Kidney (tissue), 14 donors: ENCODE data around the gene ARHGEF6. TPM values are rescaled to one million over a fixed set of nuclear protein-coding genes. Genes with fewer than 3 reads are reported as not detected.

Experiments used
- DNase-seq, 5 donors: peaks; one replicate each; pipeline ENCODE4 v3.0.0-alpha.2; 2013 to 2020
- FAIRE-seq: peaks from 2 replicates; lab custom pipeline; 2012; peaks lifted over from hg19 to GRCh38; lab: Jason Lieb, UNC
- H3K27ac ChIP-seq, 2 donors: one replicate each; pipeline ENCODE4 v1.7.0; 2013; ENCODE audit warnings: low read depth in 2 of 2, low read length in 2 of 2, inconsistent platforms in 1 of 2
- H3K27me3 ChIP-seq: one replicate; pipeline ENCODE4 v1.7.1; 2013; ENCODE audit warnings: low read length, inconsistent platforms; ENCODE audit not compliant: control insufficient read depth, insufficient read depth
- H3K36me3 ChIP-seq, 3 donors: one replicate each; pipeline versions ENCODE4 v1.7.0 to v1.7.1; 2013; ENCODE audit warnings: low read length in 3 of 3, control low read depth in 1 of 3, inconsistent platforms in 1 of 3; ENCODE audit not compliant: insufficient read depth in 3 of 3, control insufficient read depth in 2 of 3
- H3K4me1 ChIP-seq, 3 donors: one replicate each; pipeline versions ENCODE4 v1.7.0 to v1.7.1; 2013; ENCODE audit warnings: low read length in 3 of 3, inconsistent platforms in 1 of 3, low read depth in 1 of 3; ENCODE audit not compliant: control insufficient read depth in 2 of 3, insufficient read depth in 2 of 3
- H3K4me3 ChIP-seq, 3 donors: one replicate each; pipeline versions ENCODE4 v1.7.0 to v1.8.1; 2013; ENCODE audit warnings: low read length in 3 of 3, control low read depth in 1 of 3, inconsistent platforms in 1 of 3
- H3K9ac ChIP-seq, 3 donors: one replicate each; pipeline versions ENCODE4 v1.7.0 to v1.7.1; 2013; ENCODE audit warnings: low read length in 3 of 3, control low read depth in 1 of 3, inconsistent platforms in 1 of 3
- H3K9me3 ChIP-seq, 3 donors: one replicate each; pipeline versions ENCODE4 v1.7.0 to v1.7.1; 2013; ENCODE audit warnings: low read length in 3 of 3, control low read depth in 1 of 3, inconsistent platforms in 1 of 3; ENCODE audit not compliant: control insufficient read depth in 2 of 3, insufficient read depth in 1 of 3
- CTCF ChIP-seq: IDR thresholded peaks from 3 replicates; pipeline ENCODE4 v1.5.1; 2012; ENCODE audit warnings: mild to moderate bottlenecking, moderate library complexity, borderline replicate concordance; ENCODE audit not compliant: insufficient read depth; ENCODE audit errors: extremely low read depth
- intact Hi-C: fragments of 100-400 bp; cut with DNase I; formaldehyde crosslinking; loops from one replicate; pipeline ENCODE4 v1.11.1; 2022
- polyA plus RNA-seq: library from polyadenylated mRNA; stranded (reverse); fragments of 350-450 nt; fragmentation: Illumina TruSeq; extraction: RNeasy Lipid Tissue Mini Kit (QIAGEN cat#74804); gene quantifications from one replicate; pipeline ENCODE4 v1.2.3, GENCODE V29; 2014; ENCODE audit warnings: low read depth, low replicate concordance; ENCODE audit not compliant: insufficient read depth
- total RNA-seq: library from RNA; stranded (reverse); fragmentation: NEBNext Ultra II Directional; extraction: Animal tissue kit (Norgen Biotek cat#: 25700); gene quantifications from one replicate; pipeline ENCODE4 v1.2.1, GENCODE V29; 2021
- donor health status: control.
- donor health status: control.
- donor health status: control.
- donor health status: control.
- donor health status: control.
- donor health status: DM: yes; HTN: yes; CAD: no.
- donor health status: Normal renal cell carcinoma (clear cell type).

ARHGEF6 gene
- total and polyA plus RNA-seq, 2 donors from 2014 or later = 4.1 to 15.8 TPM

GRCh38 chrX:136626237-136626636 is 154.5 kb downstream of the ARHGEF6 start:
- Histone ChIP-seq H3K4me3 (no peak overlapping the region), H3K9me3 (no peaks in the 10 kb centered on the region), H3K9ac (no peak overlapping the region), H3K27me3 (no peaks in the 10 kb centered on the region), H3K27ac (no peak overlapping the region), H3K4me1 (no peaks in the 10 kb centered on the region), H3K36me3 (no peaks in the 10 kb centered on the region)
- no peak for FAIRE-seq
- intact Hi-C loops = no loop called here
- no peak for TF ChIP-seq CTCF
- DNase-seq = no peak

- no peak overlapping the region for H3K27ac ChIP-seq
Observed at GRCh38 chrX:136625246-136625645, 155.5 kb downstream of the ARHGEF6 start.

GRCh38 chrX:136623396-136623795 is 157.3 kb downstream of the ARHGEF6 start:
- Histone ChIP-seq H3K27ac (no peak overlapping the region), H3K4me1 (no peaks in the 10 kb centered on the region), H3K4me3 (no peak overlapping the region), H3K36me3 (no peaks in the 10 kb centered on the region), H3K27me3 (no peaks in the 10 kb centered on the region), H3K9me3 (no peaks in the 10 kb centered on the region), H3K9ac (no peak overlapping the region)
- TF ChIP-seq CTCF = no peak
- DNase-seq = no peak
- no peak for FAIRE-seq
- intact Hi-C loops = no loop called here

More at GRCh38 chrX:136625246-136625645, 155.5 kb downstream of the ARHGEF6 start:
- H3K9me3 ChIP-seq = no peaks in the 10 kb centered on the region
- no peaks in the 10 kb centered on the region for H3K27me3 ChIP-seq
- intact Hi-C loops = no loop called here
- FAIRE-seq (no peak), DNase-seq (no peak)
- no peak overlapping the region for H3K9ac ChIP-seq
- H3K36me3 ChIP-seq = no peaks in the 10 kb centered on the region
- no peak for TF ChIP-seq CTCF
- no peak overlapping the region for H3K4me3 ChIP-seq
- H3K4me1 ChIP-seq = no peaks in the 10 kb centered on the region

- DNase-seq (no peak), FAIRE-seq (no peak)
- Histone ChIP-seq H3K9me3 (no peaks in the 10 kb centered on the region), H3K27me3 (no peaks in the 10 kb centered on the region), H3K4me1 (no peaks in the 10 kb centered on the region), H3K36me3 (no peaks in the 10 kb centered on the region), H3K9ac (no peak overlapping the region), H3K4me3 (no peak overlapping the region), H3K27ac (no peak overlapping the region)
- intact Hi-C loops = no loop called here
- TF ChIP-seq CTCF = no peak
Observed at GRCh38 chrX:136622568-136622967, 158.2 kb downstream of the ARHGEF6 start.
